WTC11 (cell line): ENCODE measurements around the gene KAZN. TPM values are rescaled to one million over a fixed set of nuclear protein-coding genes. Genes with fewer than 3 reads are reported as not detected.

Experiments used
- ATAC-seq: fragments of 200-7000 bp; cut with Tn5 transposase; 2 replicates; pipeline ENCODE4 v1.10.0; 2021; ENCODE audit warnings: mild to moderate bottlenecking, moderate library complexity
- CTCF ChIA-PET: fragments of 300-600 bp; sonication (Branson Sonifier 250); formaldehyde crosslinking; loops from one replicate; lab custom pipeline; 2021; ENCODE audit warnings: antibody characterized with exemption; lab: Charles Lee
- POLR2A ChIA-PET: fragments of 350-600 bp; sonication (Branson Sonifier 250); formaldehyde crosslinking; loops from one replicate; lab custom pipeline; 2021; ENCODE audit warnings: antibody characterized with exemption; lab: Charles Lee
- DNase-seq: peaks from one replicate; pipeline ENCODE4 v3.0.0; 2021; ENCODE audit warnings: low spot score
- H3K27ac Mint-ChIP-seq: 2 replicates; pipeline ENCODE4 v1.8.0; 2021; ENCODE audit warnings: mixed read lengths
- H3K27me3 Mint-ChIP-seq: 2 replicates; pipeline ENCODE4 v1.8.0; 2021; ENCODE audit warnings: low read depth, mild to moderate bottlenecking, moderate library complexity, mixed read lengths
- H3K36me3 Mint-ChIP-seq: 2 replicates; pipeline ENCODE4 v1.8.0; 2021; ENCODE audit warnings: mixed read lengths
- H3K4me1 Mint-ChIP-seq: 2 replicates; pipeline ENCODE4 v1.8.0; 2022; ENCODE audit warnings: mixed read lengths
- H3K4me3 Mint-ChIP-seq: 2 replicates; pipeline ENCODE4 v1.8.0; 2021; ENCODE audit warnings: mild to moderate bottlenecking, moderate library complexity, mixed read lengths
- H3K9me3 Mint-ChIP-seq: 2 replicates; pipeline ENCODE4 v1.8.0; 2021; ENCODE audit warnings: mixed read lengths
- AFF4 ChIP-seq: sonication (generic); formaldehyde crosslinking; IDR thresholded peaks from 2 replicates; pipeline ENCODE4 v1.8.1; 2023; ENCODE audit warnings: mild to moderate bottlenecking, missing genetic modification reagents, borderline replicate concordance
- CDX4 ChIP-seq: fragments of 250-450 bp; sonication (Bioruptor Pico); IDR thresholded peaks from 2 replicates; pipeline ENCODE4 v1.9.0; 2021; ENCODE audit warnings: moderate library complexity, mild to moderate bottlenecking, inconsistent platforms, borderline replicate concordance
- E2F5 ChIP-seq: sonication (generic); formaldehyde crosslinking; IDR thresholded peaks from 2 replicates; pipeline ENCODE4 v1.8.1; 2022; ENCODE audit warnings: mild to moderate bottlenecking, moderate library complexity, missing genetic modification reagents
- FOXP1 ChIP-seq: sonication (generic); formaldehyde crosslinking; IDR thresholded peaks from 2 replicates; pipeline ENCODE4 v1.8.0; 2022; ENCODE audit warnings: missing genetic modification reagents, mild to moderate bottlenecking, moderate library complexity, borderline replicate concordance
- FOXP4 ChIP-seq: sonication (generic); formaldehyde crosslinking; IDR thresholded peaks from 2 replicates; pipeline ENCODE4 v1.8.0; 2022; ENCODE audit warnings: mild to moderate bottlenecking, missing genetic modification reagents
- HMGXB4 ChIP-seq: sonication (generic); formaldehyde crosslinking; IDR thresholded peaks from 2 replicates; pipeline ENCODE4 v1.8.1; 2023; ENCODE audit warnings: mild to moderate bottlenecking, moderate library complexity, missing genetic modification reagents
- MLX ChIP-seq: sonication (generic); formaldehyde crosslinking; IDR thresholded peaks from 2 replicates; pipeline ENCODE4 v1.8.1; 2023; ENCODE audit warnings: mild to moderate bottlenecking, missing genetic modification reagents, moderate library complexity
- MXD4 ChIP-seq: fragments of 250-450 bp; sonication (Bioruptor Pico); IDR thresholded peaks from 2 replicates; pipeline ENCODE4 v1.8.0; 2021; ENCODE audit warnings: mild to moderate bottlenecking, moderate library complexity, borderline replicate concordance
- NFYB ChIP-seq: sonication (generic); formaldehyde crosslinking; conservative IDR thresholded peaks from 2 replicates; pipeline ENCODE4 v1.8.0; 2022; ENCODE audit warnings: low read depth, missing genetic modification reagents
- SMAD4 ChIP-seq: sonication (generic); formaldehyde crosslinking; IDR thresholded peaks from 2 replicates; pipeline ENCODE4 v1.8.0; 2022; ENCODE audit warnings: mild to moderate bottlenecking, missing genetic modification reagents
- TCF7 ChIP-seq: sonication (generic); formaldehyde crosslinking; IDR thresholded peaks from 2 replicates; pipeline ENCODE4 v1.8.0; 2022; ENCODE audit warnings: mild to moderate bottlenecking, low read depth, missing genetic modification reagents, moderate library complexity
- TEAD1 ChIP-seq: sonication (generic); formaldehyde crosslinking; IDR thresholded peaks from 2 replicates; pipeline ENCODE4 v1.8.0; 2022; ENCODE audit warnings: mild to moderate bottlenecking, missing genetic modification reagents
- TP53 ChIP-seq: sonication (generic); formaldehyde crosslinking; IDR thresholded peaks from 2 replicates; pipeline ENCODE4 v1.8.1; 2023; ENCODE audit warnings: mild to moderate bottlenecking, missing genetic modification reagents
- USF2 ChIP-seq: sonication (generic); formaldehyde crosslinking; IDR thresholded peaks from 2 replicates; pipeline ENCODE4 v1.8.1; 2023; ENCODE audit warnings: mild to moderate bottlenecking, missing genetic modification reagents, moderate library complexity
- ZNF232 ChIP-seq: sonication (generic); formaldehyde crosslinking; IDR thresholded peaks from 2 replicates; pipeline ENCODE4 v1.8.0; 2022; ENCODE audit warnings: mild to moderate bottlenecking, missing genetic modification reagents
- ZNF263 ChIP-seq: sonication (generic); formaldehyde crosslinking; IDR thresholded peaks from 2 replicates; pipeline ENCODE4 v1.8.1; 2022; ENCODE audit warnings: low read depth, mild to moderate bottlenecking, moderate library complexity, missing genetic modification reagents
- ZNF317 ChIP-seq: sonication (generic); formaldehyde crosslinking; IDR thresholded peaks from 2 replicates; pipeline ENCODE4 v1.8.1; 2023; ENCODE audit warnings: low read depth, mild to moderate bottlenecking, moderate library complexity, missing genetic modification reagents, borderline replicate concordance
- ZSCAN18 ChIP-seq: fragments of 250-450 bp; sonication (Bioruptor Pico); IDR thresholded peaks from 2 replicates; pipeline ENCODE4 v2.1.2; 2022; ENCODE audit warnings: mild to moderate bottlenecking, moderate library complexity
- total RNA-seq: library from RNA; stranded (reverse); gene quantifications from 3 replicates; pipeline ENCODE4 v1.2.3, GENCODE V29; 2021

Gene KAZN
- total RNA-seq, 1 experiment from 2014 or later: 19.9 TPM

GRCh38 chr1:14713077-14713476, 114.6 kb downstream of the KAZN start:
- Mint-ChIP-seq H3K36me3 (peaks cover 17% of the 10 kb centered on the region), H3K27me3 (no peaks in the 10 kb centered on the region), H3K4me1 (peaks cover 32% of the 10 kb centered on the region), H3K27ac (no peak overlapping the region), H3K4me3 (no peak overlapping the region), H3K9me3 (peaks cover 13% of the 10 kb centered on the region)
- TF ChIP-seq NFYB: 0 out of 2 replicates have a peak, but pooled peaks have one; percentile 16
- no peak for TF ChIP-seq TCF7 (CRISPR knock-in tag)
- TF ChIP-seq TP53: no peak
- TF ChIP-seq AFF4 (CRISPR knock-in tag): no peak
- no peak for TF ChIP-seq FOXP1
- TF ChIP-seq MXD4: no peak
- TF ChIP-seq SMAD4 (CRISPR knock-in tag): no peak
- no peak for TF ChIP-seq MLX (CRISPR knock-in tag)
- peak; percentile 66 for TF ChIP-seq USF2 (CRISPR knock-in tag)
- ATAC-seq (no peak), DNase-seq (no peak)
- POLR2A ChIA-PET: no interaction called here
- CTCF ChIA-PET: no interaction called here

GRCh38 chr1:14715266-14715665, 116.8 kb downstream of the KAZN start:
- Mint-ChIP-seq H3K4me1 (peaks cover 34% of the 10 kb centered on the region), H3K9me3 (peaks cover 3% of the 10 kb centered on the region; the same call in 1 of the 2 replicates), H3K4me3 (no peak overlapping the region), H3K27me3 (no peaks in the 10 kb centered on the region; the same call in 1 of the 2 replicates), H3K36me3 (no peaks in the 10 kb centered on the region; the same call in 1 of the 2 replicates), H3K27ac (no peak overlapping the region)
- DNase-seq: no peak
- ChIA-PET POLR2A (no interaction called here), CTCF (interaction anchor here (0.7 kb wide), 1 partner anchor 20 kb away, joined by 4 read pairs; no protein-coding TSS in a partner anchor)
- TF ChIP-seq CDX4 (CRISPR knock-in tag): no peak
- no peak for TF ChIP-seq HMGXB4 (CRISPR knock-in tag)
- no peak for TF ChIP-seq ZNF232 (CRISPR knock-in tag)
- no peak for ATAC-seq

- ATAC-seq (no peak), DNase-seq (no peak)
- no peaks in the 10 kb centered on the region for H3K36me3 Mint-ChIP-seq
- ChIA-PET CTCF (no interaction called here), POLR2A (no interaction called here)
- H3K27ac Mint-ChIP-seq: no peak overlapping the region
- no peaks in the 10 kb centered on the region; the same call in 1 of the 2 replicates for H3K27me3 Mint-ChIP-seq
- H3K4me3 Mint-ChIP-seq: no peak overlapping the region
- H3K9me3 Mint-ChIP-seq: peaks cover 3% of the 10 kb centered on the region; the same call in 1 of the 2 replicates
- H3K4me1 Mint-ChIP-seq: peaks cover 34% of the 10 kb centered on the region
- TF ChIP-seq ZNF263 (CRISPR knock-in tag) (no peak), ZNF317 (CRISPR knock-in tag) (no peak), TEAD1 (CRISPR knock-in tag) (no peak), ZSCAN18 (CRISPR knock-in tag) (no peak), ZNF232 (CRISPR knock-in tag) (no peak), E2F5 (CRISPR knock-in tag) (no peak), FOXP4 (CRISPR knock-in tag) (no peak)
Observed at GRCh38 chr1:14715802-14716201, 117.3 kb downstream of the KAZN start.
